GM20000 (cell line): ENCODE data around the gene ERC1.

Experiments
- DNase-seq: peaks from one replicate; pipeline ENCODE4 v3.0.0; 2012; ENCODE audit warnings: low spot score
- CTCF ChIP-seq: IDR thresholded peaks from 2 replicates; pipeline ENCODE4 v1.5.1; 2012; ENCODE audit warnings: mild to moderate bottlenecking, control low read depth; ENCODE audit errors: extremely low read depth, missing control alignments

Gene ERC1

GRCh38 chr12:1467710-1468109 is 476.7 kb downstream of the ERC1 start:
- no peak for DNase-seq
- no peak for TF ChIP-seq CTCF

- TF ChIP-seq CTCF = no peak
- no peak for DNase-seq
Observed at GRCh38 chr12:1469070-1469469, 478.0 kb downstream of the ERC1 start.

GRCh38 chr12:1470051-1470450 is 479.0 kb downstream of the ERC1 start:
- no peak for TF ChIP-seq CTCF

GRCh38 chr12:1471224-1471623 is 480.2 kb downstream of the ERC1 start:
- no peak for DNase-seq
- no peak for TF ChIP-seq CTCF

More at GRCh38 chr12:1470051-1470450, 479.0 kb downstream of the ERC1 start:
- no peak for DNase-seq

GRCh38 chr12:1473418-1473817 is 482.4 kb downstream of the ERC1 start:
- no peak for DNase-seq
- TF ChIP-seq CTCF = no peak

GRCh38 chr12:1474041-1474573 is 483.1 kb downstream of the ERC1 start:
- TF ChIP-seq CTCF = no peak
- DNase-seq = no peak

GRCh38 chr12:1474574-1475153 is 483.6 kb downstream of the ERC1 start:
- no peak for DNase-seq
- no peak for TF ChIP-seq CTCF
